ENCODE results near the gene FAM120B.
A peak's percentile ranks its signal among the peaks of the same experiment; 100 is the strongest.
"Not testable (repeated sequence)": the region's sequence is repeated elsewhere in the genome, so short reads cannot be mapped to it uniquely, and the experiment has no call there.

The FAM120B gene

DNA sequence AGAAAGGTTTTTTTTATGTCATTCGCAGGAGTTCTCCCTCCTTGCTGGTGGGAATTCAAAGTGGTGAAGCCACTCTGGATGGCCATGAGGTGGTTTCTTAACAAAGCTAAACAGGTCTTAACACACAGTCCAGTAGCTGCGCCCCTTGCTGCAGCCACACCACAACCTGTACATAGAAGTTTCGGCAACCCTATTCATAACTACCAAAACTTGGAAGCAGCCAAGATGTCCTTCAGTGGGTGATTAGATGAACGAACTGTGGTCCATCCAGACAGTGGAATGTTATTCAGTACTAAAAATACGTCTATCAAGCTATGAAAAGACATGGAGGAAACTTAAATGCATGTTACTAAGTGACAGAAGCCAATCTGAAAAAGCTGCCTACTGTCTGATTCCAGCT lies 78.9 kb downstream of the FAM120B start:
- Mint-ChIP-seq H3K4me1 (ENCODE audit: low read depth) (no peaks in the 10 kb centered on the region), H3K27ac (peak overlapping the region; percentile 28), H3K9me3 (ENCODE audit: low read depth) (no peaks in the 10 kb centered on the region), H3K4me3 (no peak overlapping the region), H3K27me3 (no peaks in the 10 kb centered on the region), H3K36me3 (no peaks in the 10 kb centered on the region)

GRCh38 chr6:170388113-170388512 lies 81.6 kb downstream of the FAM120B start:
- no peaks in the 10 kb centered on the region for H3K4me1 Mint-ChIP-seq (ENCODE audit: low read depth)
- H3K36me3 Mint-ChIP-seq: peaks cover 4% of the 10 kb centered on the region
- no peak overlapping the region for H3K4me3 Mint-ChIP-seq
- no peak overlapping the region for H3K27ac Mint-ChIP-seq
- H3K9me3 Mint-ChIP-seq (ENCODE audit: low read depth): no peaks in the 10 kb centered on the region
- no peaks in the 10 kb centered on the region for H3K27me3 Mint-ChIP-seq

- Mint-ChIP-seq H3K27me3 (no peaks in the 10 kb centered on the region), H3K36me3 (peaks cover 13% of the 10 kb centered on the region), H3K4me3 (no peak overlapping the region), H3K4me1 (ENCODE audit: low read depth) (peaks cover 4% of the 10 kb centered on the region), H3K9me3 (ENCODE audit: low read depth) (no peaks in the 10 kb centered on the region), H3K27ac (no peak overlapping the region)
These were observed 86.5 kb downstream of the FAM120B start for GRCh38 chr6:170393033-170393432.

DNA sequence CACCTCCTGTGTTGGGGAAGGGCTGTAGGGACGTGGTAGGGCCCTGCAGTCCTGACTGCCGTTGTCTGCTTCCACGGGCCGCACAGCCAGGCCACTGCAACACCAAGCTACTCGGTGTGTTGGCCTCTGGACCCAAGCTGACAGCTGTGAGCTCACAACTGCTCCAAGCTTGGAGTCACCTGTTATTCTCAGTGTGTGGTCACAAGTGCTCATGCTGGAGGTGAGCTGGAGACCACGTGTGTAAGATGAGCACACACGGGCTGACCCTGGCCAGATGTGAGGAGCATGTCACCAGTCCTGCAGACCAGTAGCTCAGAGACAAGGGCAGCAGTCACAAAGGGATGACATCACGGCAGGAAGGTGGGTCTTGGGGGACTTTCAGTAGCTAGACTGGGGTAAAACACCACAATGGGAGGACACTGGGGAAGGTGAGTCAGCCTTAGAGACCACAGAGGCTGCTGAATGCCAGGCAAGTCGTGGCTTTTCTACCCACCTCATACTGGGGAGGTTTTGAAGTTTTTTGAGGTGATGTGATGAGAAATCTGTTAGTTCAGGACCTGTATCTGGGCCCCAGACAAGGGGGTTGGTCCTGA lies 87.3 kb downstream of the FAM120B start:
- no peak overlapping the region for H3K27ac Mint-ChIP-seq
- H3K9me3 Mint-ChIP-seq (ENCODE audit: low read depth): no peaks in the 10 kb centered on the region
- H3K36me3 Mint-ChIP-seq: peaks cover 16% of the 10 kb centered on the region
- H3K4me3 Mint-ChIP-seq: no peak overlapping the region
- H3K27me3 Mint-ChIP-seq: no peaks in the 10 kb centered on the region
- peaks cover 4% of the 10 kb centered on the region for H3K4me1 Mint-ChIP-seq (ENCODE audit: low read depth)

GRCh38 chr6:170394980-170395379 lies 88.4 kb downstream of the FAM120B start:
- no peaks in the 10 kb centered on the region for H3K27me3 Mint-ChIP-seq
- H3K9me3 Mint-ChIP-seq (ENCODE audit: low read depth): no peaks in the 10 kb centered on the region
- H3K4me3 Mint-ChIP-seq: no peak overlapping the region
- H3K27ac Mint-ChIP-seq: no peak overlapping the region
- peaks cover 4% of the 10 kb centered on the region for H3K4me1 Mint-ChIP-seq (ENCODE audit: low read depth)
- peaks cover 17% of the 10 kb centered on the region for H3K36me3 Mint-ChIP-seq

- H3K9me3 Mint-ChIP-seq (ENCODE audit: low read depth); H3K27ac Mint-ChIP-seq; H3K27me3 Mint-ChIP-seq; H3K4me3 Mint-ChIP-seq; H3K4me1 Mint-ChIP-seq (ENCODE audit: low read depth): not testable (repeated sequence)
- peaks cover 12% of the 10 kb centered on the region for H3K36me3 Mint-ChIP-seq
These were observed 92.3 kb downstream of the FAM120B start for GRCh38 chr6:170398743-170399369.

GRCh38 chr6:170399955-170400558 lies 93.5 kb downstream of the FAM120B start:
- not testable (repeated sequence) for H3K4me1 Mint-ChIP-seq (ENCODE audit: low read depth); H3K27ac Mint-ChIP-seq; H3K27me3 Mint-ChIP-seq; H3K4me3 Mint-ChIP-seq; H3K36me3 Mint-ChIP-seq; H3K9me3 Mint-ChIP-seq (ENCODE audit: low read depth)

GRCh38 chr6:170402318-170403040 lies 95.9 kb downstream of the FAM120B start:
- H3K27ac Mint-ChIP-seq: no peak overlapping the region
- H3K4me3 Mint-ChIP-seq: no peak overlapping the region
- H3K4me1 Mint-ChIP-seq (ENCODE audit: low read depth): no peaks in the 10 kb centered on the region
- H3K36me3 Mint-ChIP-seq: peaks cover 12% of the 10 kb centered on the region
- H3K27me3 Mint-ChIP-seq: no peaks in the 10 kb centered on the region
- H3K9me3 Mint-ChIP-seq (ENCODE audit: low read depth): no peaks in the 10 kb centered on the region

- Mint-ChIP-seq H3K27me3 (no peaks in the 10 kb centered on the region), H3K27ac (no peak overlapping the region), H3K4me3 (no peak overlapping the region), H3K36me3 (peaks cover 12% of the 10 kb centered on the region), H3K9me3 (ENCODE audit: low read depth) (no peaks in the 10 kb centered on the region), H3K4me1 (ENCODE audit: low read depth) (no peaks in the 10 kb centered on the region)
These were observed 96.9 kb downstream of the FAM120B start for GRCh38 chr6:170403451-170403850.

GRCh38 chr6:170404036-170404435 lies 97.5 kb downstream of the FAM120B start:
- Mint-ChIP-seq H3K9me3 (ENCODE audit: low read depth) (no peaks in the 10 kb centered on the region), H3K27ac (no peak overlapping the region), H3K4me1 (ENCODE audit: low read depth) (no peaks in the 10 kb centered on the region), H3K4me3 (no peak overlapping the region), H3K27me3 (no peaks in the 10 kb centered on the region), H3K36me3 (peaks cover 8% of the 10 kb centered on the region)

DNA sequence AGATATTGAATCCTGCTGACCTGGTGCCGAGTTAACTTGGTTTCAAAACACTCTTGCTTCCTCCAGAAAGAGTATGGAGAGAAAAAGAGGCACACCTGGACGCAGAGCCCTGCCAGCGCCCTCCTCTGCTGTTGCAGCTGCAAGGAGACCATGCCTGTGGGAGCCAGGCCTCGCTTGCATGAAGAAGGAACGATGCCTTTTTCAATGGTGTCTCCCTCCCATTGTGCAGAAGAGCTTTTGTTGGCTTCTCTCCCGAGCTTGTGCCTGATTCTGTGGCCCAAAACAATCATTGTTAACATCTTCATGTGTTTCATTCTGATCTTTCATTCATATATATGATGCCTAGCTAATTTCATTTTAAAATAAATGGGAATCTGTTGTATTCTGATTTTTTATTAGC lies 98.1 kb downstream of the FAM120B start:
- Mint-ChIP-seq H3K4me1 (ENCODE audit: low read depth) (no peaks in the 10 kb centered on the region), H3K27me3 (no peaks in the 10 kb centered on the region), H3K36me3 (peaks cover 8% of the 10 kb centered on the region), H3K27ac (no peak overlapping the region), H3K9me3 (ENCODE audit: low read depth) (no peaks in the 10 kb centered on the region), H3K4me3 (no peak overlapping the region)

- H3K27ac Mint-ChIP-seq: peak overlapping the region; percentile 65
- H3K9me3 Mint-ChIP-seq (ENCODE audit: low read depth): no peaks in the 10 kb centered on the region
- no peaks in the 10 kb centered on the region for H3K27me3 Mint-ChIP-seq
- no peak overlapping the region for H3K4me3 Mint-ChIP-seq
- H3K4me1 Mint-ChIP-seq (ENCODE audit: low read depth): no peaks in the 10 kb centered on the region
- H3K36me3 Mint-ChIP-seq: peaks cover 8% of the 10 kb centered on the region
These were observed 98.9 kb downstream of the FAM120B start for GRCh38 chr6:170405311-170405975.

DNA sequence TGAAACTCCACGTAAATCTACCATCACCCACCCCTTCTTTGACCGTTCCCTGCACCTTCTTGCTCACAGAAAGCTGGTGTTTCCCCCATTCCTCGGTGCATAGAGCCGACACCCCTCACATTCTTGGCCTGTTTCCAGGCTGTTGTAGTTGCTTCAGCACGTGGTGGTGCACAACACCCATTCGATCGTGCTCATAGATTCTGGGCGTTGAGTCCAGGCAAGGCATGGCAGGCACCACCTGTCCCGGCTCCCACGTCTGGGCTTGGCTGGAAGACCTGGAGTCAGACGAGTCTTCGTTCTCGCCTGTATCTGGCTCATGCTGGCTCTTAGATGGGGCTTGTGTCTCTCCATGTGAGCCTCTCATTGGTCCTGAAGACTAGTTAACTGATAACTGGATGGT lies 100.6 kb downstream of the FAM120B start:
- H3K36me3 Mint-ChIP-seq: peaks cover 8% of the 10 kb centered on the region
- peaks cover 12% of the 10 kb centered on the region for H3K9me3 Mint-ChIP-seq (ENCODE audit: low read depth)
- no peaks in the 10 kb centered on the region for H3K27me3 Mint-ChIP-seq
- H3K4me3 Mint-ChIP-seq: no peak overlapping the region
- no peaks in the 10 kb centered on the region for H3K4me1 Mint-ChIP-seq (ENCODE audit: low read depth)
- H3K27ac Mint-ChIP-seq: no peak overlapping the region

DNA sequence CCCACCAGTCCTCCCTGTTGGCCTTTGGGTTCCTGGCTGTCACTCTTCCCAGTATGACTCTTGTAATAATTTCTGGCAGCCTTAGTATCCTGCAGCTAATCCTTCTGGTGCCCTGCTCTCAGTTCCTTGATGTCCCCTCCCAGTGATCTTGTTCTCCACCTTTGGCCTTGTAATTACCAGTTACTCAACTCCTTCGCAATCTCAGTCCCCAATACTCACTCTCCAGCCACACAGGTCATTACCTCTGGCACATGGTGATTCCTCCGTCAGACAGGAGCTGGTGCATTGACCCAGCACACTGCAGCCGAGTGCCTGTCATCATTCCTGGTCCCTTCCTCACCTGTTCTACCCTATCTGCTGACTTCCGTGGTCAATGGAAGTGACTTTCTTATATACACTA lies 101.4 kb downstream of the FAM120B start:
- no peak overlapping the region for H3K27ac Mint-ChIP-seq
- peaks cover 2% of the 10 kb centered on the region for H3K27me3 Mint-ChIP-seq
- H3K36me3 Mint-ChIP-seq: peaks cover 8% of the 10 kb centered on the region
- H3K4me3 Mint-ChIP-seq: no peak overlapping the region
- peaks cover 12% of the 10 kb centered on the region for H3K9me3 Mint-ChIP-seq (ENCODE audit: low read depth)
- no peaks in the 10 kb centered on the region for H3K4me1 Mint-ChIP-seq (ENCODE audit: low read depth)

DNA sequence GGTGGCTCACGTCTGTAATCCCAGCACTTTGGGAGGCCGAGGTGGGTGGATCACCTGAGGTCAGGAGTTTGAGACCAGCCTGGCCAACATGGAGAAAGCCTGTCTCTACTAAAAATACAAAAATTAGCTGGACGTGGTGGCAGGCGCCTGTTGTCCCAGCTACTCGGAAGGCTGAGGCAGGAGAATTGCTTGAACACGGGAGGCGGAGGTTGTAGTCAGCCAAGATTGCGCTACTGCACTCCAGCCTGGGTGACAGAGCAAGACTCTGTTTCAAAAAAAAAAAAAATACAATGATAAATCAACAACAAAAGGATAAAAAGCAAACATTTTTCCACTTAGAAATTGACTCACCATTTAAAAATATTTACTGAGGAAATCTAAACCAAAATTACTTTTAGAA lies 103.2 kb downstream of the FAM120B start:
- not testable (repeated sequence) for H3K4me1 Mint-ChIP-seq (ENCODE audit: low read depth); H3K4me3 Mint-ChIP-seq; H3K36me3 Mint-ChIP-seq; H3K27ac Mint-ChIP-seq; H3K27me3 Mint-ChIP-seq
- H3K9me3 Mint-ChIP-seq (ENCODE audit: low read depth): peaks cover 15% of the 10 kb centered on the region

Measured in activated naive CD8-positive, alpha-beta T cell (primary cell).